HG03175 (cell line): Measurements from ENCODE around the gene DYNLT2B.
A peak's percentile ranks its signal among the peaks of the same experiment; 100 is the strongest.
"Not testable (repeated sequence)": the region's sequence is repeated elsewhere in the genome, so short reads cannot be mapped to it uniquely, and the experiment has no call there.

ENCODE experiments used
- ATAC-seq: cut with Tn5 transposase; IDR thresholded peaks from one replicate; pipeline ENCODE4 v1.9.1; 2021; ENCODE audit warnings: mild to moderate bottlenecking, moderate library complexity; ENCODE audit not compliant: unreplicated experiment

DYNLT2B gene

GRCh38 chr3:196327405-196327804, 9.4 kb upstream of the DYNLT2B start:
- ATAC-seq, result no peak

GRCh38 chr3:196326936-196327335, 8.9 kb upstream of the DYNLT2B start:
- no peak for ATAC-seq

GRCh38 chr3:196323691-196324090, 5.7 kb upstream of the DYNLT2B start:
- no peak for ATAC-seq

- ATAC-seq, result no peak
Observed at GRCh38 chr3:196323016-196323415, 5.0 kb upstream of the DYNLT2B start.

- ATAC-seq, result no peak
Observed at GRCh38 chr3:196321162-196321561, 3.1 kb upstream of the DYNLT2B start.

GRCh38 chr3:196320137-196320536, 2.1 kb upstream of the DYNLT2B start:
- ATAC-seq, result no peak

- peak; percentile 37 for ATAC-seq
Observed at GRCh38 chr3:196316799-196317686, 997 bp downstream of the DYNLT2B start.

- no peak for ATAC-seq
Observed at GRCh38 chr3:196315821-196316220, 2.2 kb downstream of the DYNLT2B start.

- no peak for ATAC-seq
Observed at GRCh38 chr3:196314597-196314996, 3.4 kb downstream of the DYNLT2B start.

GRCh38 chr3:196314086-196314485, 4.0 kb downstream of the DYNLT2B start:
- ATAC-seq, result not testable (repeated sequence)

GRCh38 chr3:196302960-196303359, 15.1 kb downstream of the DYNLT2B start:
- ATAC-seq, result not testable (repeated sequence)

- not testable (repeated sequence) for ATAC-seq
Observed at GRCh38 chr3:196302551-196302950, 15.5 kb downstream of the DYNLT2B start.

- ATAC-seq, result no peak
Observed at GRCh38 chr3:196298521-196298920, 19.5 kb downstream of the DYNLT2B start.

- peak; percentile 60 for ATAC-seq
Observed at GRCh38 chr3:196292286-196292923, 25.6 kb downstream of the DYNLT2B start.

GRCh38 chr3:196288141-196288460, 29.9 kb downstream of the DYNLT2B start:
- ATAC-seq, result no peak

- peak; percentile 79 for ATAC-seq
Observed at GRCh38 chr3:196287440-196288140, 30.4 kb downstream of the DYNLT2B start, which contains the start of gene PCYT1A. TSS of gene PCYT1A (minus strand) at chr3:196287726. CDS start at chr3:196270531, 17,195 bp downstream.

GRCh38 chr3:196287090-196287439, 31.0 kb downstream of the DYNLT2B start:
- ATAC-seq, result no peak

- ATAC-seq, result no peak
Observed at GRCh38 chr3:196284396-196284795, 33.6 kb downstream of the DYNLT2B start.

GRCh38 chr3:196281962-196282361, 36.1 kb downstream of the DYNLT2B start:
- no peak for ATAC-seq

- ATAC-seq, result peak; percentile 66
Observed at GRCh38 chr3:196280689-196281440, 37.2 kb downstream of the DYNLT2B start.

GRCh38 chr3:196275126-196275525, 42.9 kb downstream of the DYNLT2B start:
- no peak for ATAC-seq
